Measurements from ENCODE around the gene STYK1. TPM values are rescaled to one million over a fixed set of nuclear protein-coding genes. Genes with fewer than 3 reads are reported as not detected.
A peak's percentile ranks its signal among the peaks of the same experiment; 100 is the strongest.

STYK1 gene
- total RNA-seq, 1 donor from 2014 or later = 0.53 TPM

DNA sequence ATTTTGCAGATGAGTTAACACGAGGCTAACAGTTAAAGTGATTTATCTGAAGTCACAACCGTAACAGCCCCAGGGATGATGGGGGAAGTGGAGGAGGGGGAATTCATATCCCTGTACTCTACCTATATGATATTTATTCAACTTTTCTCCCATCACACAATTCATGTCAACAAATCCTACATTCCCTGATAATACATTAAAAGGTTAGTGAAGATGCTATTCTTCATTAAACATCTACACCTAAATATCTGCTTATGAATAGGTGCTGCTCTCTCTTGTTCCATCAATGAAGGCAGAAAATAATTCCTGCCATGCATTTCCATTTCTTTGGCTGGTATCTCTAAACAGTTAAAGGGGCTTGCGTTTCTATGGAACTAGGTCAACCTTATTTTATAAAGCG lies 42.4 kb upstream of the STYK1 start:
- no peak for ATAC-seq
- intact Hi-C loops (cut with DNase I) = no loop called here
- peaks cover 51% of the 10 kb centered on the region for H3K4me1 ChIP-seq
- TF ChIP-seq CTCF (IDR thresholded peaks at IDR 0.05) = no peak
- no peak overlapping the region for H3K4me3 ChIP-seq
- DNase-seq = no peak
- no peaks in the 10 kb centered on the region for H3K27me3 ChIP-seq (ENCODE audit: low read depth)
- H3K27ac ChIP-seq = peak overlapping the region; percentile 33
- H3K9me3 ChIP-seq = no peaks in the 10 kb centered on the region
- peaks cover 48% of the 10 kb centered on the region for H3K36me3 ChIP-seq

DNA sequence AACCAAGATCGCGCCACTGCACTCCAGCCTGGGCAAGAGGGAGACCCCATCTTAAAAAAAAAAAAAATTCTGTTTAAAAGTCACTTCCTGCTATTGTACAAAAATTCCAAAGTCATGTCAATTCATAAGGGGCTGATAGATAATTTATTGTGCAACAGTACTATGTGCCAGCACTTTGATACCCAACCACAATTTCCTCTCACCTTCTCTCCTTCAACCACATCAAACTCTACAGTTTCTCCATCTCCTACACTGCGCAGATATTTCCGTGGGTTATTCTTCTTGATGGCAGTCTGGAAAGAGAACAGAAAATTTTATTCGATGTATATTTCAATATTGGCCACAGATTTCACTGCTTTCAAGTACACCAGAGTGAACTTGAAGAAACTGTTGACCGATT lies 41.6 kb upstream of the STYK1 start:
- no peak for ATAC-seq
- Histone ChIP-seq H3K27me3 (ENCODE audit: low read depth) (no peaks in the 10 kb centered on the region), H3K4me1 (peaks cover 43% of the 10 kb centered on the region), H3K36me3 (peaks cover 56% of the 10 kb centered on the region), H3K27ac (no peak overlapping the region), H3K9me3 (no peaks in the 10 kb centered on the region), H3K4me3 (no peak overlapping the region)
- TF ChIP-seq CTCF (IDR thresholded peaks at IDR 0.05) = no peak
- intact Hi-C loops (cut with DNase I) = no loop called here
- DNase-seq = no peak

DNA sequence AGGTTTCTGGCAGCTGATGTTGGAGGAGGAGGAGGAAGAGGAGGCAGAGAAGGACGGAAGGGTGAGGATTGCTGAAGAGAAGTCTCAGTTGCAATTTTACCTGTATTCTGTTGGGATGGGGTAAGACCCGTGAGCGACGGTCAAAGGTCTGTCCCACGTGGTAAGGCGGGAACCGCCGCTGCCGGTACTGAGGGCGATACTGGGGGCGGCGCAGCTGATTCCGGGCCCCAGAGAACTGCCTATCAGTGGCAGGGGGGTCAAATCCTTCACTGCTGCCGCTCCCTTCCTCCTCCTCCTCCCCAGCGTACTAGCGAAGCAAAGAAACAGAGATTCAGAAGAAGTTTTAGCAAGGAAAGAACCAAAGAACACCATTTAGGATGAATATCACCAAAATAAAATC lies 36.0 kb upstream of the STYK1 start:
- H3K4me3 ChIP-seq = no peak overlapping the region
- H3K27ac ChIP-seq = no peak overlapping the region
- peaks cover 95% of the 10 kb centered on the region for H3K36me3 ChIP-seq
- DNase-seq = no peak
- H3K27me3 ChIP-seq (ENCODE audit: low read depth) = no peaks in the 10 kb centered on the region
- TF ChIP-seq CTCF (IDR thresholded peaks at IDR 0.05) = no peak
- intact Hi-C loops (cut with DNase I) = no loop called here
- no peak for ATAC-seq
- H3K4me1 ChIP-seq = no peaks in the 10 kb centered on the region
- H3K9me3 ChIP-seq = no peaks in the 10 kb centered on the region

GRCh38 chr12:10708862-10709261 lies 35.0 kb upstream of the STYK1 start:
- no peak for ATAC-seq
- Histone ChIP-seq H3K27ac (no peak overlapping the region), H3K36me3 (peaks cover 95% of the 10 kb centered on the region), H3K27me3 (ENCODE audit: low read depth) (no peaks in the 10 kb centered on the region), H3K4me1 (no peaks in the 10 kb centered on the region), H3K9me3 (no peaks in the 10 kb centered on the region), H3K4me3 (no peak overlapping the region)
- no peak for TF ChIP-seq CTCF (IDR thresholded peaks at IDR 0.05)
- intact Hi-C loops (cut with DNase I) = no loop called here
- DNase-seq = no peak

DNA sequence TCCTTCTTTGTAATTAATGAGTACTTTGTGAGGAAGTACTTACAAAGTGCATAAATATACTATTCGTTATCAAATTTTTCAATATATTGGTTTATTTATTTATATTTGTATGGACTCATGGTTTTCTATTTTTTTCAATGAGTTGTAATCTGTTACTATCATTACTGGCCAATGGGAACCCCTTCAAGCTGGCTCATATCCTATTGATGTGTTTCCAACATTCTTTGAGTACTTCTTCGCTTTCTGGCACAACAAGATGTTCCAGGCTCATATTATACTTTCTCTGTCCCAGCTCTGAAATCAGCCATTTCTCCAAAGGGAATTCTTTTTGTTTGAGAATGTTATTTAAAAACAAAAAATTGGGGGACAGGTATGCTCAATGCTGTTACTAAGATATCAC lies 31.8 kb upstream of the STYK1 start:
- intact Hi-C loops (cut with DNase I) = no loop called here
- Histone ChIP-seq H3K27me3 (ENCODE audit: low read depth) (no peaks in the 10 kb centered on the region), H3K4me1 (no peaks in the 10 kb centered on the region), H3K4me3 (no peak overlapping the region), H3K27ac (peak overlapping the region; percentile 5), H3K9me3 (no peaks in the 10 kb centered on the region), H3K36me3 (peaks cover 95% of the 10 kb centered on the region)
- DNase-seq (no peak), ATAC-seq (no peak)
- TF ChIP-seq CTCF (IDR thresholded peaks at IDR 0.05) = no peak

DNA sequence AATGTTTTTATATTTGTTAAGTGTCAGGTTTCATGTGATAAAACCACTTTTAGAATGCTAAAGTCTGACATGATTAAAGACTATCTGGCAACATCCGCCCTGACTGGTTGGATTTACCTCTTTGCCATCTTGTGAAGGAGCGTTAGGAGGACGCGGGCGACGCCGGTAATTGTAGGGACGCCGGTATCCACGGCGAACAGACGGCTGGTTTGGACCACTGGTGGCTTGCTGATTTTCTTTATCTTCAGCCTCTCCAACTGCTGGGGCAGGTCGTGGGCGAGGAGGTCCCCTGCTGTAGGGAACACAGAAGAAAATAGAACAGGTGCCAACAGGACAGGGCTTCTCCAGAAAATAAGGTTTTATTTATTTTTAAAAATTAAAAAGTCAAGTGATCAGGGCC lies 28.0 kb upstream of the STYK1 start:
- no peak overlapping the region for H3K27ac ChIP-seq
- intact Hi-C loops (cut with DNase I) = no loop called here
- no peaks in the 10 kb centered on the region for H3K9me3 ChIP-seq
- no peak for TF ChIP-seq CTCF (IDR thresholded peaks at IDR 0.05)
- H3K27me3 ChIP-seq (ENCODE audit: low read depth) = no peaks in the 10 kb centered on the region
- H3K36me3 ChIP-seq = peaks cover 90% of the 10 kb centered on the region
- ATAC-seq (no peak), DNase-seq (no peak)
- no peaks in the 10 kb centered on the region for H3K4me1 ChIP-seq
- H3K4me3 ChIP-seq = no peak overlapping the region
